Measurements from ENCODE around the gene AGK.
"Not testable (repeated sequence)": the region's sequence is repeated elsewhere in the genome, so short reads cannot be mapped to it uniquely, and the experiment has no call there.

The AGK gene

DNA sequence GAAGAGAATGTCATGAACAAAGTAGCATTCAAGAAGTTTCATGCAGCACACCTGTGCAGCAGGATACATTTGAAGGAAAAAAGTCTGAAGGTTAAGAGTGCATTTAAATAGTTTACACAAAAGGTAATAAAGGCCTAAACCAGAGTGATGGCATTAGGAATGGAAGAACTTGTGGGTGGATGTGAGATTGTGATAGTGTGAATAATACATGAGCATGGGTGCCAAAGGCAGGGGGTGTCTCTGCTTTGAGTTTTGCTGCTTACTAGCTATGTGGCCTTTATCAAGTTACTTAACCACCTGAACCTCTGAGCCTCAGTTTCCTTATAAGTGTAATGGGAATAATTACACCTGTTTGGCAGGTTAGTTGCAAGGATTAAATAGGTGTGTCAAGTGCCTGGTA is 21.0 kb downstream of the AGK start:
- no peak overlapping the region for H3K27ac ChIP-seq

DNA sequence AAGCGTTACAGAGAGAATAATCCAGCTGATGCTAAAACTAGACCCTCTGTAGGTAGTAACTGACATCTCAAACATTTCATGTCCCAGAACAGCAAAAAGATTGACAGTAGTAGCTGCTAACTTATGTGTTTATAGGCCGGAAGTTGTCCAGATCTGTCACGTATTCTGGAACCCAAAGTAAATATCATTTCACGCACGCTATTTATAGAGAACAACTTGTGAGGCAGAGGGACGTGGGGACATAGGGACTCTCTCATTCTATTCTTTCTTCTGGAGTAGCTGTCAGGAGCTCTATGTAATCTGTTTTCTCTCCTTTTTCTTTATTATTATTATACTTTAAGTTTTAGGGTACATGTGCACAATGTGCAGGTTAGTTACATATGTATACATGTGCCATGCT is 22.3 kb downstream of the AGK start:
- Histone ChIP-seq H3K9me3 (peaks cover 8% of the 10 kb centered on the region), H3K36me3 (no peaks in the 10 kb centered on the region), H3K4me1 (ENCODE audit: control insufficient read depth in 1 of 2, insufficient read depth in 1 of 2, low read depth in 1 of 2, low read length in 1 of 2) (no peaks in the 10 kb centered on the region), H3K4me3 (ENCODE audit: low read depth in 1 of 2, low read length in 1 of 2) (no peak overlapping the region), H3K27ac (no peak overlapping the region), H3K27me3 (no peaks in the 10 kb centered on the region)
- TF ChIP-seq, protein P1, sequence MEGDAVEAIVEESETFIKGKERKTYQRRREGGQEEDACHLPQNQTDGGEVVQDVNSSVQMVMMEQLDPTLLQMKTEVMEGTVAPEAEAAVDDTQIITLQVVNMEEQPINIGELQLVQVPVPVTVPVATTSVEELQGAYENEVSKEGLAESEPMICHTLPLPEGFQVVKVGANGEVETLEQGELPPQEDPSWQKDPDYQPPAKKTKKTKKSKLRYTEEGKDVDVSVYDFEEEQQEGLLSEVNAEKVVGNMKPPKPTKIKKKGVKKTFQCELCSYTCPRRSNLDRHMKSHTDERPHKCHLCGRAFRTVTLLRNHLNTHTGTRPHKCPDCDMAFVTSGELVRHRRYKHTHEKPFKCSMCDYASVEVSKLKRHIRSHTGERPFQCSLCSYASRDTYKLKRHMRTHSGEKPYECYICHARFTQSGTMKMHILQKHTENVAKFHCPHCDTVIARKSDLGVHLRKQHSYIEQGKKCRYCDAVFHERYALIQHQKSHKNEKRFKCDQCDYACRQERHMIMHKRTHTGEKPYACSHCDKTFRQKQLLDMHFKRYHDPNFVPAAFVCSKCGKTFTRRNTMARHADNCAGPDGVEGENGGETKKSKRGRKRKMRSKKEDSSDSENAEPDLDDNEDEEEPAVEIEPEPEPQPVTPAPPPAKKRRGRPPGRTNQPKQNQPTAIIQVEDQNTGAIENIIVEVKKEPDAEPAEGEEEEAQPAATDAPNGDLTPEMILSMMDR (IDR thresholded peaks at IDR 0.05): no peak

More for the DNA sequence above, 21.0 kb downstream of the AGK start:
- no peaks in the 10 kb centered on the region for H3K4me1 ChIP-seq (ENCODE audit: control insufficient read depth in 1 of 2, insufficient read depth in 1 of 2, low read depth in 1 of 2, low read length in 1 of 2)
- no peak overlapping the region for H3K4me3 ChIP-seq (ENCODE audit: low read depth in 1 of 2, low read length in 1 of 2)
- no peaks in the 10 kb centered on the region for H3K36me3 ChIP-seq
- H3K9me3 ChIP-seq: peaks cover 8% of the 10 kb centered on the region
- no peaks in the 10 kb centered on the region for H3K27me3 ChIP-seq
- TF ChIP-seq, protein P1 (IDR thresholded peaks at IDR 0.05): no peak

- H3K4me3 ChIP-seq (ENCODE audit: low read depth in 1 of 2, low read length in 1 of 2): no peak overlapping the region
- peaks cover 14% of the 10 kb centered on the region for H3K9me3 ChIP-seq
- no peaks in the 10 kb centered on the region for H3K27me3 ChIP-seq
- TF ChIP-seq, protein P1 (IDR thresholded peaks at IDR 0.05): no peak
- no peaks in the 10 kb centered on the region for H3K36me3 ChIP-seq
- no peaks in the 10 kb centered on the region for H3K4me1 ChIP-seq (ENCODE audit: control insufficient read depth in 1 of 2, insufficient read depth in 1 of 2, low read depth in 1 of 2, low read length in 1 of 2)
- H3K27ac ChIP-seq: no peak overlapping the region
Observed at GRCh38 chr7:141575164-141575563, 24.0 kb downstream of the AGK start.

GRCh38 chr7:141575654-141576448 is 24.6 kb downstream of the AGK start:
- no peak overlapping the region for H3K4me3 ChIP-seq (ENCODE audit: low read depth in 1 of 2, low read length in 1 of 2)
- peaks cover 15% of the 10 kb centered on the region for H3K9me3 ChIP-seq
- no peaks in the 10 kb centered on the region for H3K4me1 ChIP-seq (ENCODE audit: control insufficient read depth in 1 of 2, insufficient read depth in 1 of 2, low read depth in 1 of 2, low read length in 1 of 2)
- H3K27ac ChIP-seq: no peak overlapping the region
- H3K27me3 ChIP-seq: no peaks in the 10 kb centered on the region
- H3K36me3 ChIP-seq: no peaks in the 10 kb centered on the region
- TF ChIP-seq, protein P1 (IDR thresholded peaks at IDR 0.05): no peak

GRCh38 chr7:141577043-141577839 is 26.0 kb downstream of the AGK start:
- H3K27ac ChIP-seq: no peak overlapping the region
- no peaks in the 10 kb centered on the region for H3K27me3 ChIP-seq
- no peaks in the 10 kb centered on the region for H3K36me3 ChIP-seq
- TF ChIP-seq, protein P1 (IDR thresholded peaks at IDR 0.05): no peak
- peaks cover 15% of the 10 kb centered on the region for H3K9me3 ChIP-seq
- no peaks in the 10 kb centered on the region for H3K4me1 ChIP-seq (ENCODE audit: control insufficient read depth in 1 of 2, insufficient read depth in 1 of 2, low read depth in 1 of 2, low read length in 1 of 2)
- H3K4me3 ChIP-seq (ENCODE audit: low read depth in 1 of 2, low read length in 1 of 2): no peak overlapping the region

DNA sequence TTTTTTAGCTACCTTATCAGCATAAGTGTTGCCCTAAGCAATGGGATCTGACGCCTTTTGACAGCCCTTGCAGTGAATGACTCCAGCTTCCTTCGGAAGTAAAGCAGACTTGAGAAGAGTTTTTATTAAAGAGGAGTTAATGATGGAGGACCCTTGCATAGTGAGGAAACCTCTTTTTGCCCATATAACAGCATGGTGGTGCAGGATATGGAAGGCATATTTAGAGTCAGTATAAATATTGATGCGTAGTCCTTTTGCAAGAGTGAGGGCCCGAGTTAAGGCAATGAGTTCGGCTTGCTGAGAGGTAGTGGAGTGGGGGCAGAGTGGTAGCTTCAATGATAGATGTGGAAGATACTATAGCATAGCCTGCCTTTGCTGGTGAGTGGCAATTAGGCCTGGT is 28.7 kb downstream of the AGK start:
- peaks cover 15% of the 10 kb centered on the region for H3K9me3 ChIP-seq
- not testable (repeated sequence) for H3K4me3 ChIP-seq (ENCODE audit: low read depth in 1 of 2, low read length in 1 of 2); H3K4me1 ChIP-seq (ENCODE audit: control insufficient read depth in 1 of 2, insufficient read depth in 1 of 2, low read depth in 1 of 2, low read length in 1 of 2); H3K27me3 ChIP-seq; H3K27ac ChIP-seq; H3K36me3 ChIP-seq

GRCh38 chr7:141582063-141582462 is 30.9 kb downstream of the AGK start:
- H3K27me3 ChIP-seq; H3K27ac ChIP-seq; H3K9me3 ChIP-seq; H3K4me3 ChIP-seq (ENCODE audit: low read depth in 1 of 2, low read length in 1 of 2); H3K4me1 ChIP-seq (ENCODE audit: control insufficient read depth in 1 of 2, insufficient read depth in 1 of 2, low read depth in 1 of 2, low read length in 1 of 2); H3K36me3 ChIP-seq: not testable (repeated sequence)
